Lung (tissue), 12 donors: ENCODE data around the gene TOP2A. TPM values are rescaled to one million over a fixed set of nuclear protein-coding genes. Genes with fewer than 3 reads are reported as not detected.

Source experiments
- ATAC-seq: fragments of 200-7000 bp; cut with Tn5 transposase; one replicate; pipeline ENCODE4 v1.9.1; 2020; ENCODE audit warnings: moderate number of reproducible peaks; ENCODE audit not compliant: insufficient read depth, low FRiP score
- DNase-seq, 3 donors: peaks; one replicate each; pipeline ENCODE4 v3.0.0-alpha.2; 2013 to 2017
- H3K27ac ChIP-seq, 2 donors: one replicate each; pipeline ENCODE4 v1.5.1; 2013; ENCODE audit warnings: mild to moderate bottlenecking in 2 of 2, moderate library complexity in 2 of 2, control low read depth in 1 of 2, inconsistent platforms in 1 of 2, low read depth in 1 of 2, low read length in 1 of 2
- H3K27me3 ChIP-seq, 3 donors: one replicate each; pipeline ENCODE4 v1.5.1; 2013; ENCODE audit warnings: low read length in 2 of 3; ENCODE audit not compliant: control insufficient read depth in 3 of 3, insufficient read depth in 3 of 3
- H3K36me3 ChIP-seq, 4 donors: one replicate each; pipeline ENCODE4 v1.5.1; 2013; ENCODE audit warnings: low read length in 4 of 4, mild to moderate bottlenecking in 1 of 4, moderate library complexity in 1 of 4; ENCODE audit not compliant: control insufficient read depth in 4 of 4, insufficient read depth in 4 of 4
- H3K4me1 ChIP-seq, 5 donors: one replicate each; pipeline ENCODE4 v1.5.1; 2013; ENCODE audit warnings: low read length in 5 of 5, mild to moderate bottlenecking in 2 of 5, moderate library complexity in 1 of 5; ENCODE audit not compliant: control insufficient read depth in 5 of 5, insufficient read depth in 5 of 5
- H3K4me3 ChIP-seq: one replicate; pipeline ENCODE4 v1.5.1; 2013; ENCODE audit warnings: mild to moderate bottlenecking, control low read depth, moderate library complexity
- H3K9ac ChIP-seq, 2 donors: one replicate each; pipeline ENCODE4 v1.5.1; 2013; ENCODE audit warnings: low read length in 2 of 2, control low read depth in 1 of 2; ENCODE audit not compliant: insufficient read depth in 1 of 2
- H3K9me3 ChIP-seq, 4 donors: one replicate each; pipeline ENCODE4 v1.5.1; 2013; ENCODE audit warnings: low read length in 3 of 4, mild to moderate bottlenecking in 1 of 4, moderate library complexity in 1 of 4; ENCODE audit not compliant: control insufficient read depth in 4 of 4, insufficient read depth in 3 of 4
- WGBS, 2 donors: extraction: QIAGEN DNeasy Blood & Tissue Kit; methylation state at CpG; one replicate each; pipeline ENCODE4 v1.1.7; 2013; 5-methylcytosine and 5-hydroxymethylcytosine counted together
- polyA plus RNA-seq, 2 donors: library from polyadenylated mRNA; stranded (reverse); fragments of 200-250 nt; gene quantifications; one replicate each; pipeline ENCODE4 v1.2.1, GENCODE V29; 2013
- total RNA-seq, 2 donors: library from RNA; depleted of rRNA in 1 of 2; stranded (reverse); fragments of >200 nt in 1 of 2; gene quantifications; one replicate each; pipeline ENCODE4 v1.2.1, GENCODE V29; 2014 to 2021
- TF ChIP-seq, protein P1 (sequence below): IDR thresholded peaks from 2 replicates; pipeline ENCODE4 v1.5.1; 2012; ENCODE audit warnings: mild to moderate bottlenecking; ENCODE audit errors: control extremely low read depth, extremely low read depth
- donor health status: control.
- donor health status: control.
- donor health status: Bipolar disorder and iron deficiency.
- donor health status: healthy.
- donor health status: DM: yes; HTN: yes; CAD: no.

The TOP2A gene
- total and polyA plus RNA-seq, 4 donors = 2.6 to 21.6 (median 9.6) TPM

DNA sequence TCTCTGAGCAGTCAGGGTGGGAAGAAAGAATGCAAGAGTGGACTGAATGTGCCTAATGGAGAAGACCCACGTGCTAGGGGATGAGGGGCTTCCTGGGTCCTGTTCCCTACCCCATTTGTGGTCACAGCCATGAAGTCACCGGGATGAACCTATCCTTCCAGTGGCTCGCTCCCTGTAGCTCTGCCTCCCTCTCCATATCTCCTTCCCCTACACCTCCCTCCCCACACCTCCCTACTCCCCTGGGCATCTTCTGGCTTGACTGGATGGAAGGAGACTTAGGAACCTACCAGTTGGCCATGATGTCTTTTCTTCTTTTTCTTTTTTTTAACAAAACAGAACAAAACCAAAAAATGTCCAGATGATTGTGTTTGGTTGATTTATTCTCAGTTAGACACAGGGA, 39.7 kb upstream of the TOP2A start:
- DNase-seq = no peak
- peak overlapping the region in 1 of 2 donors; percentile 37 for H3K27ac ChIP-seq
- H3K9me3 ChIP-seq = no peaks in the 10 kb centered on the region

DNA sequence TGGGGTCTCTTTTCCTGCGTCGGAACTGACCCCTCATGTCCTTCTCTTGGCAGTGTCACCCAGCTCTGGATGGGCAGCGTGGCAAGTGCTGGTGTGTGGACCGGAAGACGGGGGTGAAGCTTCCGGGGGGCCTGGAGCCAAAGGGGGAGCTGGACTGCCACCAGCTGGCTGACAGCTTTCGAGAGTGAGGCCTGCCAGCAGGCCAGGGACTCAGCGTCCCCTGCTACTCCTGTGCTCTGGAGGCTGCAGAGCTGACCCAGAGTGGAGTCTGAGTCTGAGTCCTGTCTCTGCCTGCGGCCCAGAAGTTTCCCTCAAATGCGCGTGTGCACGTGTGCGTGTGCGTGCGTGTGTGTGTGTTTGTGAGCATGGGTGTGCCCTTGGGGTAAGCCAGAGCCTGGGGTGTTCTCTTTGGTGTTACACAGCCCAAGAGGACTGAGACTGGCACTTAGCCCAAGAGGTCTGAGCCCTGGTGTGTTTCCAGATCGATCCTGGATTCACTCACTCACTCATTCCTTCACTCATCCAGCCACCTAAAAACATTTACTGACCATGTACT, 38.8 kb upstream of the TOP2A start:
- Histone ChIP-seq H3K4me3 (no peak overlapping the region), H3K27ac (peak overlapping the region in 1 of 2 donors; percentile 59), H3K9me3 (no peaks in the 10 kb centered on the region), H3K9ac (peak overlapping the region in 1 of 2 donors; percentile 24), H3K36me3 (peaks cover 0 to 40% (median 4%) of the 10 kb centered on the region in 4 donors), H3K4me1 (peaks cover 3 to 56% (median 33%) of the 10 kb centered on the region in 5 donors), H3K27me3 (no peaks in the 10 kb centered on the region)
- TF ChIP-seq, protein P1, sequence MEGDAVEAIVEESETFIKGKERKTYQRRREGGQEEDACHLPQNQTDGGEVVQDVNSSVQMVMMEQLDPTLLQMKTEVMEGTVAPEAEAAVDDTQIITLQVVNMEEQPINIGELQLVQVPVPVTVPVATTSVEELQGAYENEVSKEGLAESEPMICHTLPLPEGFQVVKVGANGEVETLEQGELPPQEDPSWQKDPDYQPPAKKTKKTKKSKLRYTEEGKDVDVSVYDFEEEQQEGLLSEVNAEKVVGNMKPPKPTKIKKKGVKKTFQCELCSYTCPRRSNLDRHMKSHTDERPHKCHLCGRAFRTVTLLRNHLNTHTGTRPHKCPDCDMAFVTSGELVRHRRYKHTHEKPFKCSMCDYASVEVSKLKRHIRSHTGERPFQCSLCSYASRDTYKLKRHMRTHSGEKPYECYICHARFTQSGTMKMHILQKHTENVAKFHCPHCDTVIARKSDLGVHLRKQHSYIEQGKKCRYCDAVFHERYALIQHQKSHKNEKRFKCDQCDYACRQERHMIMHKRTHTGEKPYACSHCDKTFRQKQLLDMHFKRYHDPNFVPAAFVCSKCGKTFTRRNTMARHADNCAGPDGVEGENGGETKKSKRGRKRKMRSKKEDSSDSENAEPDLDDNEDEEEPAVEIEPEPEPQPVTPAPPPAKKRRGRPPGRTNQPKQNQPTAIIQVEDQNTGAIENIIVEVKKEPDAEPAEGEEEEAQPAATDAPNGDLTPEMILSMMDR = no peak
- DNase-seq (peak; percentile 52 to 64 (median 57)), ATAC-seq (no peak)
- WGBS, 2 donors = 71 to 85% methylated on average over 16 of the region's 16 CpGs

More for the DNA sequence above, 39.7 kb upstream of the TOP2A start:
- ATAC-seq = no peak
- Histone ChIP-seq H3K4me1 (peaks cover 3 to 63% (median 39%) of the 10 kb centered on the region in 5 donors), H3K27me3 (no peaks in the 10 kb centered on the region), H3K9ac (peak overlapping the region in 1 of 2 donors; percentile 24), H3K4me3 (no peak overlapping the region), H3K36me3 (peaks cover 0 to 40% (median 4%) of the 10 kb centered on the region in 4 donors)
- TF ChIP-seq, protein P1 = no peak
- WGBS, 2 donors = 84 to 91% methylated on average over 3 of the region's 3 CpGs

DNA sequence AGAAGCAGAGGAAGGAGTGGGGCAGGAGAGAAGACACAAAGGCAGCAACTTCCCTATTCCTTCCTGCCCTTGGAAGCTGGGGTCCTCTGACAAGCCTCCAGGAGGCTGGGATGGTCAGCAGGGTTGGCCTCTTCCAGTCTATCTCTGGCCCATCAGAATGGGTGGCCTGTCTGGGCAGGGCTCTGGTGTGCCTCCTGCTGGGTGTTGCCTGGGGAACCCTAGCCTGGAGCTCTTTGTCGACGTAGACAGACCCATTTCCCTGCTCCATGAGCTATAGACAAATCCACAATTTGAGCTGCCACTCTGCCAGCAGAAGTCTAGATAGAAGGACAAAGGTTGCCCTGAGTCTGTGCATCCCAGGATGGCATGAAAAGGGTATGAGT, 36.9 kb upstream of the TOP2A start:
- TF ChIP-seq, protein P1 = no peak
- Histone ChIP-seq H3K27me3 (no peaks in the 10 kb centered on the region), H3K36me3 (peaks cover 0 to 40% (median 4%) of the 10 kb centered on the region in 4 donors), H3K4me3 (no peak overlapping the region), H3K4me1 (peaks cover 3 to 49% (median 31%) of the 10 kb centered on the region in 5 donors), H3K27ac (peak overlapping the region in 1 of 2 donors; percentile 47), H3K9ac (no peak overlapping the region), H3K9me3 (no peaks in the 10 kb centered on the region)
- no peak for DNase-seq
- ATAC-seq = no peak
- 74 to 79% methylated on average over 2 of the region's 2 CpGs for WGBS, 2 donors
